Measurements from ENCODE around the gene RNU6-1. TPM values are rescaled to one million over a fixed set of nuclear protein-coding genes. Genes with fewer than 3 reads are reported as not detected.

RNU6-1 gene
- total RNA-seq, 1 experiment from 2014 or later, result not detected

DNA sequence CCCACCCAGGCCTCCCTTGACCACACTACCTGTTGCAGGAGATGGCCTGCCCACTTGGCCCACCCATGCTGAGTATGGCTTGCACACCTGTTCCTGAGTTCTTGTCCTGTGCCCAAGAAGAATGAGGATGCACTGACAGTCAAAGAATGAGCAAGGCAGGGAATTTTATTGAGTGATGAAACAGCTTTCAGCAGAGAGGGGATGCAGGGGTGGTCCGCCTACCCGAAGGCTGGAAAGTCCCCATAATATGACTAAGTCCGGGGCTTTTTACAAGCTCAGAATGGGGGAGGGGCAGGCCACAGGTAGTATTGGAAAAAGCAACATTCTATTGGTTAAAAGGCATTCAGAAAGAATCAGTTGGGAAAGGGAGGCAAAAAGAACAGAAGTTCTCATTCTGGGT, 29.9 kb upstream of the RNU6-1 start:
- Histone ChIP-seq H3K4me1 (ENCODE audit: control insufficient read depth, insufficient read depth, low read length) (peaks cover 5% of the 10 kb centered on the region; the same call in 1 of the 2 replicates), H3K27ac (ENCODE audit: low read length) (no peak overlapping the region), H3K9me3 (ENCODE audit: control insufficient read depth, insufficient read depth, low read depth, low read length) (peaks cover 4% of the 10 kb centered on the region; the same call in 1 of the 2 replicates), H3K36me3 (ENCODE audit: control insufficient read depth, insufficient read depth, low read length) (no peaks in the 10 kb centered on the region), H3K4me3 (ENCODE audit: low read depth in 2 of 2, low read length in 2 of 2) (no peak overlapping the region), H3K27me3 (ENCODE audit: control insufficient read depth, insufficient read depth, low read length) (no peaks in the 10 kb centered on the region)
- no TSS peak for BruUV-seq (replicated peaks)
- ChIA-PET CTCF (no interaction called here), POLR2A (no interaction called here)
- intact Hi-C loops (cut with micrococcal nuclease; ENCODE audit: unreplicated experiment) (loop anchor here (5.0 kb wide), 1 partner anchor 48 kb away; no protein-coding TSS in a partner anchor), in situ Hi-C loops (cut with HindIII; ENCODE audit: low pct_unique_long_range_greater_than_20kb, low sequenced_read_pairs) (no loop called here)
- ATAC-seq (no peak), DNase-seq (ENCODE audit: low read depth, low spot score) (no peak)
- TF ChIP-seq, protein P1, sequence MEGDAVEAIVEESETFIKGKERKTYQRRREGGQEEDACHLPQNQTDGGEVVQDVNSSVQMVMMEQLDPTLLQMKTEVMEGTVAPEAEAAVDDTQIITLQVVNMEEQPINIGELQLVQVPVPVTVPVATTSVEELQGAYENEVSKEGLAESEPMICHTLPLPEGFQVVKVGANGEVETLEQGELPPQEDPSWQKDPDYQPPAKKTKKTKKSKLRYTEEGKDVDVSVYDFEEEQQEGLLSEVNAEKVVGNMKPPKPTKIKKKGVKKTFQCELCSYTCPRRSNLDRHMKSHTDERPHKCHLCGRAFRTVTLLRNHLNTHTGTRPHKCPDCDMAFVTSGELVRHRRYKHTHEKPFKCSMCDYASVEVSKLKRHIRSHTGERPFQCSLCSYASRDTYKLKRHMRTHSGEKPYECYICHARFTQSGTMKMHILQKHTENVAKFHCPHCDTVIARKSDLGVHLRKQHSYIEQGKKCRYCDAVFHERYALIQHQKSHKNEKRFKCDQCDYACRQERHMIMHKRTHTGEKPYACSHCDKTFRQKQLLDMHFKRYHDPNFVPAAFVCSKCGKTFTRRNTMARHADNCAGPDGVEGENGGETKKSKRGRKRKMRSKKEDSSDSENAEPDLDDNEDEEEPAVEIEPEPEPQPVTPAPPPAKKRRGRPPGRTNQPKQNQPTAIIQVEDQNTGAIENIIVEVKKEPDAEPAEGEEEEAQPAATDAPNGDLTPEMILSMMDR (IDR thresholded peaks at IDR 0.05), result no peak
- TF ChIP-seq TCF7L2 (IDR thresholded peaks at IDR 0.05; ENCODE audit: low read depth, low read length), result no peak
- no peak for TF ChIP-seq POLR2AphosphoS5 (IDR thresholded peaks at IDR 0.05; ENCODE audit: low read depth, low read length)

DNA sequence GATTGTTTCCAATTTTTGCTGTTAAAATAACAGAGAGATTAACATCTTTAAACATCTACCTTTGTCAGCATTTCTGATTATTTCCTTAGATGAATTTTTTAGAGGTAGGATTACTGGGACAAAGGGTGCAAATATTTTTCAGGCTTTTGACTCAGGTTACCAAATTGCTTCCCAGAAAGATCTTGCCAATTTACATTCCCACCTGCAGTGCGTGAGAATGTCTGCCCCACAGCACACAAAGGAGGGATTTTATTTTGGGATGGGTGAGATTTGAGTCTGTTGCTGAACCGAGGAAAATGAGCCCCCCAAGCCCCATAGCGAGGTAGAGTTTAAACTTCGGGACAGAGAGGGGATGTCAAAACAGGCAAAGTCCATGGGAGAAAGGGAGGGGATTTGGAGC, 25.9 kb upstream of the RNU6-1 start:
- H3K27me3 ChIP-seq (ENCODE audit: control insufficient read depth, insufficient read depth, low read length), result no peaks in the 10 kb centered on the region
- peaks cover 4% of the 10 kb centered on the region; the same call in 1 of the 2 replicates for H3K9me3 ChIP-seq (ENCODE audit: control insufficient read depth, insufficient read depth, low read depth, low read length)
- no TSS peak for BruUV-seq (replicated peaks)
- H3K4me1 ChIP-seq (ENCODE audit: control insufficient read depth, insufficient read depth, low read length), result peaks cover 15% of the 10 kb centered on the region
- H3K27ac ChIP-seq (ENCODE audit: low read length), result peak overlapping the region; percentile 78; the same call in 1 of the 2 replicates
- DNase-seq (ENCODE audit: low read depth, low spot score) (no peak), ATAC-seq (no peak)
- in situ Hi-C loops (cut with HindIII; ENCODE audit: low pct_unique_long_range_greater_than_20kb, low sequenced_read_pairs), result no loop called here
- H3K4me3 ChIP-seq (ENCODE audit: low read depth in 2 of 2, low read length in 2 of 2), result no peak overlapping the region
- CTCF ChIA-PET, result no interaction called here
- intact Hi-C loops (cut with micrococcal nuclease; ENCODE audit: unreplicated experiment), result loop anchor here (5.0 kb wide), 1 partner anchor 52 kb away; no protein-coding TSS in a partner anchor
- POLR2A ChIA-PET, result no interaction called here
- TF ChIP-seq SIN3A (IDR thresholded peaks at IDR 0.05; ENCODE audit: borderline replicate concordance, insufficient read depth, low read depth, low read length), result no peak
- no peak for TF ChIP-seq TCF7L2 (IDR thresholded peaks at IDR 0.05; ENCODE audit: low read depth, low read length)
- TF ChIP-seq, protein P2, sequence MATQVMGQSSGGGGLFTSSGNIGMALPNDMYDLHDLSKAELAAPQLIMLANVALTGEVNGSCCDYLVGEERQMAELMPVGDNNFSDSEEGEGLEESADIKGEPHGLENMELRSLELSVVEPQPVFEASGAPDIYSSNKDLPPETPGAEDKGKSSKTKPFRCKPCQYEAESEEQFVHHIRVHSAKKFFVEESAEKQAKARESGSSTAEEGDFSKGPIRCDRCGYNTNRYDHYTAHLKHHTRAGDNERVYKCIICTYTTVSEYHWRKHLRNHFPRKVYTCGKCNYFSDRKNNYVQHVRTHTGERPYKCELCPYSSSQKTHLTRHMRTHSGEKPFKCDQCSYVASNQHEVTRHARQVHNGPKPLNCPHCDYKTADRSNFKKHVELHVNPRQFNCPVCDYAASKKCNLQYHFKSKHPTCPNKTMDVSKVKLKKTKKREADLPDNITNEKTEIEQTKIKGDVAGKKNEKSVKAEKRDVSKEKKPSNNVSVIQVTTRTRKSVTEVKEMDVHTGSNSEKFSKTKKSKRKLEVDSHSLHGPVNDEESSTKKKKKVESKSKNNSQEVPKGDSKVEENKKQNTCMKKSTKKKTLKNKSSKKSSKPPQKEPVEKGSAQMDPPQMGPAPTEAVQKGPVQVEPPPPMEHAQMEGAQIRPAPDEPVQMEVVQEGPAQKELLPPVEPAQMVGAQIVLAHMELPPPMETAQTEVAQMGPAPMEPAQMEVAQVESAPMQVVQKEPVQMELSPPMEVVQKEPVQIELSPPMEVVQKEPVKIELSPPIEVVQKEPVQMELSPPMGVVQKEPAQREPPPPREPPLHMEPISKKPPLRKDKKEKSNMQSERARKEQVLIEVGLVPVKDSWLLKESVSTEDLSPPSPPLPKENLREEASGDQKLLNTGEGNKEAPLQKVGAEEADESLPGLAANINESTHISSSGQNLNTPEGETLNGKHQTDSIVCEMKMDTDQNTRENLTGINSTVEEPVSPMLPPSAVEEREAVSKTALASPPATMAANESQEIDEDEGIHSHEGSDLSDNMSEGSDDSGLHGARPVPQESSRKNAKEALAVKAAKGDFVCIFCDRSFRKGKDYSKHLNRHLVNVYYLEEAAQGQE (IDR thresholded peaks at IDR 0.05; ENCODE audit: insufficient read depth in 1 of 2, low read depth in 2 of 2, low read length in 1 of 2), result no peak
- TF ChIP-seq, protein P1 (IDR thresholded peaks at IDR 0.05), result no peak
- TF ChIP-seq POLR2AphosphoS5 (IDR thresholded peaks at IDR 0.05; ENCODE audit: low read depth, low read length), result no peak
- H3K36me3 ChIP-seq (ENCODE audit: control insufficient read depth, insufficient read depth, low read length), result no peaks in the 10 kb centered on the region
